ENCODE data around the gene RFTN1. TPM values are rescaled to one million over a fixed set of nuclear protein-coding genes. Genes with fewer than 3 reads are reported as not detected.

Gene RFTN1
- total and polyA plus RNA-seq, 2 of the 8 experiments (the other 6 are each of a cell fraction or from before 2014, with no cell fraction given) = 4.6 to 6.7 TPM

DNA sequence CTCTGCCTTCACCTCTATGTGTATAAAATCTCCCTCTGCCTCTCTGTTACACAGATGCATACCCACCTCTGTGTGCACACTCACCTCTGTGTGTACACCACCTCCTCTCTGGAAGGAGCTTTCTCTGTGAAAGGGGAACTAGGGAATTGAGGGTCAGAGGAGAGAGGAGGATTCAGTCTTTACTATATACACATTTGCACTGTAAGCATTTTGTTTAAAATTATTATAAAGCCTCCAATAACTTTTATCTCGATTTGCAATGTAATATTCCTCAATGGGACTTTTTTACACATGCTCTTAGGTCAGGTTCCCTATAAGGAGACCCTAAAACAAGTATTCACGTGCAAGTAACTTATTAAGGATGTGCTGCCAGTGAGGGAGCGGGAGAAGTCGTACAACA is 166.0 kb downstream of the RFTN1 start (continued):
- TF ChIP-seq, protein P1, sequence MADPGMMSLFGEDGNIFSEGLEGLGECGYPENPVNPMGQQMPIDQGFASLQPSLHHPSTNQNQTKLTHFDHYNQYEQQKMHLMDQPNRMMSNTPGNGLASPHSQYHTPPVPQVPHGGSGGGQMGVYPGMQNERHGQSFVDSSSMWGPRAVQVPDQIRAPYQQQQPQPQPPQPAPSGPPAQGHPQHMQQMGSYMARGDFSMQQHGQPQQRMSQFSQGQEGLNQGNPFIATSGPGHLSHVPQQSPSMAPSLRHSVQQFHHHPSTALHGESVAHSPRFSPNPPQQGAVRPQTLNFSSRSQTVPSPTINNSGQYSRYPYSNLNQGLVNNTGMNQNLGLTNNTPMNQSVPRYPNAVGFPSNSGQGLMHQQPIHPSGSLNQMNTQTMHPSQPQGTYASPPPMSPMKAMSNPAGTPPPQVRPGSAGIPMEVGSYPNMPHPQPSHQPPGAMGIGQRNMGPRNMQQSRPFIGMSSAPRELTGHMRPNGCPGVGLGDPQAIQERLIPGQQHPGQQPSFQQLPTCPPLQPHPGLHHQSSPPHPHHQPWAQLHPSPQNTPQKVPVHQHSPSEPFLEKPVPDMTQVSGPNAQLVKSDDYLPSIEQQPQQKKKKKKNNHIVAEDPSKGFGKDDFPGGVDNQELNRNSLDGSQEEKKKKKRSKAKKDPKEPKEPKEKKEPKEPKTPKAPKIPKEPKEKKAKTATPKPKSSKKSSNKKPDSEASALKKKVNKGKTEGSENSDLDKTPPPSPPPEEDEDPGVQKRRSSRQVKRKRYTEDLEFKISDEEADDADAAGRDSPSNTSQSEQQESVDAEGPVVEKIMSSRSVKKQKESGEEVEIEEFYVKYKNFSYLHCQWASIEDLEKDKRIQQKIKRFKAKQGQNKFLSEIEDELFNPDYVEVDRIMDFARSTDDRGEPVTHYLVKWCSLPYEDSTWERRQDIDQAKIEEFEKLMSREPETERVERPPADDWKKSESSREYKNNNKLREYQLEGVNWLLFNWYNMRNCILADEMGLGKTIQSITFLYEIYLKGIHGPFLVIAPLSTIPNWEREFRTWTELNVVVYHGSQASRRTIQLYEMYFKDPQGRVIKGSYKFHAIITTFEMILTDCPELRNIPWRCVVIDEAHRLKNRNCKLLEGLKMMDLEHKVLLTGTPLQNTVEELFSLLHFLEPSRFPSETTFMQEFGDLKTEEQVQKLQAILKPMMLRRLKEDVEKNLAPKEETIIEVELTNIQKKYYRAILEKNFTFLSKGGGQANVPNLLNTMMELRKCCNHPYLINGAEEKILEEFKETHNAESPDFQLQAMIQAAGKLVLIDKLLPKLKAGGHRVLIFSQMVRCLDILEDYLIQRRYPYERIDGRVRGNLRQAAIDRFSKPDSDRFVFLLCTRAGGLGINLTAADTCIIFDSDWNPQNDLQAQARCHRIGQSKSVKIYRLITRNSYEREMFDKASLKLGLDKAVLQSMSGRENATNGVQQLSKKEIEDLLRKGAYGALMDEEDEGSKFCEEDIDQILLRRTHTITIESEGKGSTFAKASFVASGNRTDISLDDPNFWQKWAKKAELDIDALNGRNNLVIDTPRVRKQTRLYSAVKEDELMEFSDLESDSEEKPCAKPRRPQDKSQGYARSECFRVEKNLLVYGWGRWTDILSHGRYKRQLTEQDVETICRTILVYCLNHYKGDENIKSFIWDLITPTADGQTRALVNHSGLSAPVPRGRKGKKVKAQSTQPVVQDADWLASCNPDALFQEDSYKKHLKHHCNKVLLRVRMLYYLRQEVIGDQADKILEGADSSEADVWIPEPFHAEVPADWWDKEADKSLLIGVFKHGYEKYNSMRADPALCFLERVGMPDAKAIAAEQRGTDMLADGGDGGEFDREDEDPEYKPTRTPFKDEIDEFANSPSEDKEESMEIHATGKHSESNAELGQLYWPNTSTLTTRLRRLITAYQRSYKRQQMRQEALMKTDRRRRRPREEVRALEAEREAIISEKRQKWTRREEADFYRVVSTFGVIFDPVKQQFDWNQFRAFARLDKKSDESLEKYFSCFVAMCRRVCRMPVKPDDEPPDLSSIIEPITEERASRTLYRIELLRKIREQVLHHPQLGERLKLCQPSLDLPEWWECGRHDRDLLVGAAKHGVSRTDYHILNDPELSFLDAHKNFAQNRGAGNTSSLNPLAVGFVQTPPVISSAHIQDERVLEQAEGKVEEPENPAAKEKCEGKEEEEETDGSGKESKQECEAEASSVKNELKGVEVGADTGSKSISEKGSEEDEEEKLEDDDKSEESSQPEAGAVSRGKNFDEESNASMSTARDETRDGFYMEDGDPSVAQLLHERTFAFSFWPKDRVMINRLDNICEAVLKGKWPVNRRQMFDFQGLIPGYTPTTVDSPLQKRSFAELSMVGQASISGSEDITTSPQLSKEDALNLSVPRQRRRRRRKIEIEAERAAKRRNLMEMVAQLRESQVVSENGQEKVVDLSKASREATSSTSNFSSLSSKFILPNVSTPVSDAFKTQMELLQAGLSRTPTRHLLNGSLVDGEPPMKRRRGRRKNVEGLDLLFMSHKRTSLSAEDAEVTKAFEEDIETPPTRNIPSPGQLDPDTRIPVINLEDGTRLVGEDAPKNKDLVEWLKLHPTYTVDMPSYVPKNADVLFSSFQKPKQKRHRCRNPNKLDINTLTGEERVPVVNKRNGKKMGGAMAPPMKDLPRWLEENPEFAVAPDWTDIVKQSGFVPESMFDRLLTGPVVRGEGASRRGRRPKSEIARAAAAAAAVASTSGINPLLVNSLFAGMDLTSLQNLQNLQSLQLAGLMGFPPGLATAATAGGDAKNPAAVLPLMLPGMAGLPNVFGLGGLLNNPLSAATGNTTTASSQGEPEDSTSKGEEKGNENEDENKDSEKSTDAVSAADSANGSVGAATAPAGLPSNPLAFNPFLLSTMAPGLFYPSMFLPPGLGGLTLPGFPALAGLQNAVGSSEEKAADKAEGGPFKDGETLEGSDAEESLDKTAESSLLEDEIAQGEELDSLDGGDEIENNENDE (IDR thresholded peaks at IDR 0.05; ENCODE audit: insufficient replicate concordance, low read length) = no peak
- TF ChIP-seq EZH2 (IDR thresholded peaks at IDR 0.05; ENCODE audit: low read depth, low read length, severe bottlenecking) = no peak
- TF ChIP-seq CBX8 (IDR thresholded peaks at IDR 0.05; ENCODE audit: borderline replicate concordance, low read depth, low read length) = no peak
- TF ChIP-seq FOSL1 (IDR thresholded peaks at IDR 0.05; ENCODE audit: insufficient read depth, low read depth, low read length) = no peak
- no peak for TF ChIP-seq CEBPB (IDR thresholded peaks at IDR 0.05; ENCODE audit: low read depth, low read length)
- TF ChIP-seq JUN (IDR thresholded peaks at IDR 0.05; ENCODE audit: low read depth, low read length) = no peak
- no peak for TF ChIP-seq NANOG (IDR thresholded peaks at IDR 0.05; ENCODE audit: insufficient read depth, low read depth, low read length, poor library complexity, severe bottlenecking)
- TF ChIP-seq SP1 (IDR thresholded peaks at IDR 0.05; ENCODE audit: low read depth, low read length) = no peak
- no peak for TF ChIP-seq RBBP5 (IDR thresholded peaks at IDR 0.05; ENCODE audit: borderline replicate concordance, low read depth, low read length)
- no peak for TF ChIP-seq NRF1 (IDR thresholded peaks at IDR 0.05; ENCODE audit: low read depth, low read length)

Data from H1 (cell line).